Measurements from ENCODE around the gene PPARG.

DNA sequence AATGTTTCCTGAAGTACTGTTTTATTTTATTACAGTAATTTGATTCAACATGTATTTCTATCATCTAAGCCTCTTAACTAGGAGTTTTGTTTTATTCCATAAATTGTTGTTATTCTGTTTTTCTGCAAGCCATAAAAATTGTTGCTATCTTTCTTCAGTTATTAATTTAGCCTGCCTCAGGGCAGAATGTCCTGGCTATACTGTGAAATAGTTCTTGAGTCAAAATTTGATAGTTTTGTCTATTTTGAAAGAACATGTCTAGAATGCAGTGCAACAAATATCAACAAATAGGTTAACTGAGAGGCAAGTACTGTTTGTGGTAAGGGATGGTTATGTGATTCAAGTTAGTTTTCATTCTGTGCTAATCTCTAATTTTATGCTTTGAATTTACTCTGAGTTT lies 63.9 kb downstream of the PPARG start:
- TF ChIP-seq, protein P1, sequence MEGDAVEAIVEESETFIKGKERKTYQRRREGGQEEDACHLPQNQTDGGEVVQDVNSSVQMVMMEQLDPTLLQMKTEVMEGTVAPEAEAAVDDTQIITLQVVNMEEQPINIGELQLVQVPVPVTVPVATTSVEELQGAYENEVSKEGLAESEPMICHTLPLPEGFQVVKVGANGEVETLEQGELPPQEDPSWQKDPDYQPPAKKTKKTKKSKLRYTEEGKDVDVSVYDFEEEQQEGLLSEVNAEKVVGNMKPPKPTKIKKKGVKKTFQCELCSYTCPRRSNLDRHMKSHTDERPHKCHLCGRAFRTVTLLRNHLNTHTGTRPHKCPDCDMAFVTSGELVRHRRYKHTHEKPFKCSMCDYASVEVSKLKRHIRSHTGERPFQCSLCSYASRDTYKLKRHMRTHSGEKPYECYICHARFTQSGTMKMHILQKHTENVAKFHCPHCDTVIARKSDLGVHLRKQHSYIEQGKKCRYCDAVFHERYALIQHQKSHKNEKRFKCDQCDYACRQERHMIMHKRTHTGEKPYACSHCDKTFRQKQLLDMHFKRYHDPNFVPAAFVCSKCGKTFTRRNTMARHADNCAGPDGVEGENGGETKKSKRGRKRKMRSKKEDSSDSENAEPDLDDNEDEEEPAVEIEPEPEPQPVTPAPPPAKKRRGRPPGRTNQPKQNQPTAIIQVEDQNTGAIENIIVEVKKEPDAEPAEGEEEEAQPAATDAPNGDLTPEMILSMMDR (IDR thresholded peaks at IDR 0.05; ENCODE audit: borderline replicate concordance, extremely low read depth, low read length, poor library complexity, severe bottlenecking), result no peak
- no peak for TF ChIP-seq EZH2 (IDR thresholded peaks at IDR 0.05; ENCODE audit: borderline replicate concordance, low read depth, low read length, severe bottlenecking)
